SK-N-SH treated with all-trans-retinoic acid at 6 μM for 48 hours (cell line): ENCODE data around the gene FOLR2.

Experiments
- ARNTL ChIP-seq: fragments of 450-650 bp; formaldehyde crosslinking; IDR thresholded peaks from 2 replicates; pipeline ENCODE4 v1.5.0; 2020; ENCODE audit warnings: low read depth, mild to moderate bottlenecking, moderate library complexity, borderline replicate concordance
- CREB5 ChIP-seq: fragments of 250-450 bp; sonication (Bioruptor Pico); IDR thresholded peaks from 2 replicates; pipeline ENCODE4 v1.5.1; 2020; ENCODE audit warnings: low read depth, mild to moderate bottlenecking, moderate library complexity
- ESRRG ChIP-seq: fragments of 250-450 bp; sonication (Bioruptor Pico); IDR thresholded peaks from 2 replicates; pipeline ENCODE4 v1.6.1; 2021; ENCODE audit warnings: mild to moderate bottlenecking
- OSR1 ChIP-seq: fragments of 250-450 bp; sonication (Bioruptor Pico); IDR thresholded peaks from 2 replicates; pipeline ENCODE4 v1.8.0; 2022; ENCODE audit warnings: moderate library complexity, mild to moderate bottlenecking, inconsistent platforms
- PPARA ChIP-seq: fragments of 250-450 bp; sonication (Bioruptor Pico); IDR thresholded peaks from 2 replicates; pipeline ENCODE4 v1.5.0; 2020; ENCODE audit warnings: mild to moderate bottlenecking, borderline replicate concordance
- RARB ChIP-seq: fragments of 250-450 bp; sonication (Bioruptor Pico); IDR thresholded peaks from 2 replicates; pipeline ENCODE4 v1.8.0; 2021; ENCODE audit warnings: mild to moderate bottlenecking, moderate library complexity
- TCF4 ChIP-seq: fragments of 250-450 bp; sonication (Bioruptor Pico); IDR thresholded peaks from 2 replicates; pipeline ENCODE4 v1.8.0; 2021; ENCODE audit warnings: mild to moderate bottlenecking, moderate library complexity, borderline replicate concordance
- TSHZ2 ChIP-seq: fragments of 250-450 bp; sonication (Bioruptor Pico); IDR thresholded peaks from 2 replicates; pipeline ENCODE4 v1.5.0; 2020; ENCODE audit warnings: mild to moderate bottlenecking, moderate library complexity
- ZFP30 ChIP-seq: fragments of 450-650 bp; formaldehyde crosslinking; IDR thresholded peaks from 2 replicates; pipeline ENCODE4 v1.5.0; 2022; ENCODE audit warnings: mild to moderate bottlenecking, moderate library complexity
- ZNF565 ChIP-seq: fragments of 450-650 bp; formaldehyde crosslinking; conservative IDR thresholded peaks from 2 replicates; pipeline ENCODE4 v1.5.0; 2020; ENCODE audit warnings: low read depth, mild to moderate bottlenecking, moderate library complexity
- ZNF70 ChIP-seq: fragments of 450-650 bp; formaldehyde crosslinking; IDR thresholded peaks from 2 replicates; pipeline ENCODE4 v1.5.0; 2020; ENCODE audit warnings: mild to moderate bottlenecking, moderate library complexity
- ZNF8 ChIP-seq: fragments of 450-650 bp; formaldehyde crosslinking; IDR thresholded peaks from 2 replicates; pipeline ENCODE4 v1.5.0; 2020; ENCODE audit warnings: mild to moderate bottlenecking, moderate library complexity
- TF ChIP-seq, protein P1 (sequence below): fragments of 250-450 bp; sonication (Bioruptor Pico); IDR thresholded peaks from 2 replicates; pipeline ENCODE4 v1.8.0; 2020; ENCODE audit warnings: mild to moderate bottlenecking, moderate library complexity, borderline replicate concordance
- TF ChIP-seq, protein P2 (sequence below): fragments of 250-450 bp; sonication (Bioruptor Pico); IDR thresholded peaks from 2 replicates; pipeline ENCODE4 v1.5.1; 2021; ENCODE audit warnings: mild to moderate bottlenecking, moderate library complexity

DNA sequence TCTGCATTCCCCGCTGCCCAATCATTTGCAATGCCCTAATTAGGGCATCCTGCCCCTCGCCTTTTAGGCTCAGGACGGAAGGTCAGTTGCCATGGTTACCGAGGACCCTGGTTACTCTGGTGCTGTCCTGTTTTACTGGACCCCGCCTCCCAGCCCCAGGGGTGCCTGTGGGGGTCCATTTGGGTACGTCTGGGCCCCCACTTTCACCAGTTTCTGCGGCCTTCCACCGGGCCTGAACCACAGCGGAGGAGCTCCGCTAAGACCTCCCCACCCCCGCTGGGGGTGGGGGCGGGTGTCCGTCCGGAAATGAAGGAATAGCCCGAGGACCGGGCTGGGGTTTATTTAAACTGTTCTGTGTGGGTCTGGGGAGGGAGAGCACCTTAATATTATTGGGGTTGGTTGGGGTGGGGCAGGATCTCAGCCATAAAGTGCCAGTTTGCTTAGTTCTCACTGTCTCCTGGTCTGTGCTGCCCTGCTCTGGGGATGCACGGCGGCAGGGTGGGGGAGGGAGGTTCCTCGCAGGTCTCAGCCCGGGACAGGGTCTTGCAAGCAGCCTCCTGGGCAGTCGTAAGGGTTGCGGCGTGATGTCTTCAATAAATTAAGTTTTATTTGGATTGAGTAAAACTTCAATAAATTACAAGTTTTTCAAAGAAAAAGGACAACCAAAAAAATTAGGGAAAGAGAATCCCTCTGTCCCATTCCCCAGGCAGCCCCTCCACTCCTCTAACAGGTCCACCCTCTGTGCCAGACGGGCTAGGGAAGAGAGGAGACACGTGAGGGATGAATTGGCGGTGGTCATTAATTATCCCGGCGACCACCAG is 22.1 kb downstream of the FOLR2 start:
- TF ChIP-seq PPARA (CRISPR knock-in tag) (no peak), ESRRG (CRISPR knock-in tag) (no peak), ZNF565 (CRISPR knock-in tag) (no peak; the same call in none of the 2 replicates), TCF4 (no peak), ZNF8 (CRISPR knock-in tag) (0 out of 2 replicates have a peak, but pooled peaks have one; percentile 8), ZFP30 (CRISPR knock-in tag) (no peak), OSR1 (CRISPR knock-in tag) (no peak), ZNF70 (CRISPR knock-in tag) (peak; percentile 3; the same call in 1 of the 2 replicates), TSHZ2 (CRISPR knock-in tag) (no peak), ARNTL (CRISPR knock-in tag) (0 out of 2 replicates have a peak, but pooled peaks have one; percentile 74), RARB (no peak), CREB5 (CRISPR knock-in tag) (no peak; the same call in 1 of the 2 replicates)
- TF ChIP-seq, protein P1, sequence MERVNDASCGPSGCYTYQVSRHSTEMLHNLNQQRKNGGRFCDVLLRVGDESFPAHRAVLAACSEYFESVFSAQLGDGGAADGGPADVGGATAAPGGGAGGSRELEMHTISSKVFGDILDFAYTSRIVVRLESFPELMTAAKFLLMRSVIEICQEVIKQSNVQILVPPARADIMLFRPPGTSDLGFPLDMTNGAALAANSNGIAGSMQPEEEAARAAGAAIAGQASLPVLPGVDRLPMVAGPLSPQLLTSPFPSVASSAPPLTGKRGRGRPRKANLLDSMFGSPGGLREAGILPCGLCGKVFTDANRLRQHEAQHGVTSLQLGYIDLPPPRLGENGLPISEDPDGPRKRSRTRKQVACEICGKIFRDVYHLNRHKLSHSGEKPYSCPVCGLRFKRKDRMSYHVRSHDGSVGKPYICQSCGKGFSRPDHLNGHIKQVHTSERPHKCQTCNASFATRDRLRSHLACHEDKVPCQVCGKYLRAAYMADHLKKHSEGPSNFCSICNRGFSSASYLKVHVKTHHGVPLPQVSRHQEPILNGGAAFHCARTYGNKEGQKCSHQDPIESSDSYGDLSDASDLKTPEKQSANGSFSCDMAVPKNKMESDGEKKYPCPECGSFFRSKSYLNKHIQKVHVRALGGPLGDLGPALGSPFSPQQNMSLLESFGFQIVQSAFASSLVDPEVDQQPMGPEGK (CRISPR knock-in tag), result peak; percentile 73; the same call in 1 of the 2 replicates
- TF ChIP-seq, protein P2, sequence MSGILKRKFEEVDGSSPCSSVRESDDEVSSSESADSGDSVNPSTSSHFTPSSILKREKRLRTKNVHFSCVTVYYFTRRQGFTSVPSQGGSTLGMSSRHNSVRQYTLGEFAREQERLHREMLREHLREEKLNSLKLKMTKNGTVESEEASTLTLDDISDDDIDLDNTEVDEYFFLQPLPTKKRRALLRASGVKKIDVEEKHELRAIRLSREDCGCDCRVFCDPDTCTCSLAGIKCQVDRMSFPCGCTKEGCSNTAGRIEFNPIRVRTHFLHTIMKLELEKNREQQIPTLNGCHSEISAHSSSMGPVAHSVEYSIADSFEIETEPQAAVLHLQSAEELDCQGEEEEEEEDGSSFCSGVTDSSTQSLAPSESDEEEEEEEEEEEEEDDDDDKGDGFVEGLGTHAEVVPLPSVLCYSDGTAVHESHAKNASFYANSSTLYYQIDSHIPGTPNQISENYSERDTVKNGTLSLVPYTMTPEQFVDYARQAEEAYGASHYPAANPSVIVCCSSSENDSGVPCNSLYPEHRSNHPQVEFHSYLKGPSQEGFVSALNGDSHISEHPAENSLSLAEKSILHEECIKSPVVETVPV (CRISPR knock-in tag), result peak; percentile 15; the same call in 1 of the 2 replicates
